Rectal smooth muscle tissue (tissue), 1 donor: ENCODE data around the gene TOR4A.
A peak's percentile ranks its signal among the peaks of the same experiment; 100 is the strongest.

Experiments
- H3K27ac ChIP-seq: one replicate; pipeline ENCODE4 v1.7.0; 2013; ENCODE audit warnings: low read depth, low read length, inconsistent platforms
- H3K27me3 ChIP-seq: one replicate; pipeline ENCODE4 v1.7.0; 2013; ENCODE audit warnings: low read length; ENCODE audit not compliant: control insufficient read depth, insufficient read depth
- H3K36me3 ChIP-seq: one replicate; pipeline ENCODE4 v1.7.0; 2013; ENCODE audit warnings: low read length; ENCODE audit not compliant: control insufficient read depth, insufficient read depth
- H3K4me1 ChIP-seq: one replicate; pipeline ENCODE4 v1.7.0; 2013; ENCODE audit warnings: low read length; ENCODE audit not compliant: control insufficient read depth, insufficient read depth
- H3K4me3 ChIP-seq: one replicate; pipeline ENCODE4 v1.7.0; 2013; ENCODE audit warnings: low read length
- H3K9ac ChIP-seq: one replicate; pipeline ENCODE4 v1.7.0; 2013; ENCODE audit warnings: low read length

TOR4A gene

GRCh38 chr9:137273611-137274320 is 3.8 kb upstream of the TOR4A start:
- Histone ChIP-seq H3K36me3 (peaks cover 22% of the 10 kb centered on the region), H3K27ac (no peak overlapping the region), H3K9ac (no peak overlapping the region), H3K4me3 (no peak overlapping the region), H3K4me1 (peaks cover 12% of the 10 kb centered on the region), H3K27me3 (no peaks in the 10 kb centered on the region)

GRCh38 chr9:137275203-137275587 is 2.3 kb upstream of the TOR4A start:
- Histone ChIP-seq H3K27me3 (no peaks in the 10 kb centered on the region), H3K4me1 (peaks cover 5% of the 10 kb centered on the region), H3K4me3 (no peak overlapping the region), H3K36me3 (peaks cover 22% of the 10 kb centered on the region), H3K27ac (no peak overlapping the region), H3K9ac (no peak overlapping the region)

- H3K4me3 ChIP-seq = no peak overlapping the region
- peaks cover 20% of the 10 kb centered on the region for H3K36me3 ChIP-seq
- no peak overlapping the region for H3K27ac ChIP-seq
- peaks cover 5% of the 10 kb centered on the region for H3K4me1 ChIP-seq
- no peaks in the 10 kb centered on the region for H3K27me3 ChIP-seq
- H3K9ac ChIP-seq = no peak overlapping the region
Measured at GRCh38 chr9:137275588-137276472, 1.7 kb upstream of the TOR4A start.

GRCh38 chr9:137276473-137277328 is 825 bp upstream of the TOR4A start:
- Histone ChIP-seq H3K36me3 (peaks cover 18% of the 10 kb centered on the region), H3K9ac (no peak overlapping the region), H3K27ac (peak overlapping the region; percentile 24), H3K4me1 (peaks cover 5% of the 10 kb centered on the region), H3K27me3 (no peaks in the 10 kb centered on the region), H3K4me3 (peak overlapping the region; percentile 72)

- Histone ChIP-seq H3K4me3 (peak overlapping the region; percentile 72), H3K36me3 (peaks cover 7% of the 10 kb centered on the region), H3K9ac (peak overlapping the region; percentile 88), H3K27me3 (no peaks in the 10 kb centered on the region), H3K27ac (no peak overlapping the region), H3K4me1 (peaks cover 5% of the 10 kb centered on the region)
Measured at GRCh38 chr9:137278061-137278701, 655 bp downstream of the TOR4A start.

- H3K27ac ChIP-seq = no peak overlapping the region
- H3K27me3 ChIP-seq = no peaks in the 10 kb centered on the region
- H3K4me1 ChIP-seq = peaks cover 5% of the 10 kb centered on the region
- H3K4me3 ChIP-seq = peak overlapping the region; percentile 72
- no peak overlapping the region for H3K9ac ChIP-seq
- H3K36me3 ChIP-seq = peaks cover 4% of the 10 kb centered on the region
Measured at GRCh38 chr9:137278721-137279711, 1.5 kb downstream of the TOR4A start.

- Histone ChIP-seq H3K27ac (no peak overlapping the region), H3K4me1 (peaks cover 5% of the 10 kb centered on the region)
Measured at GRCh38 chr9:137279741-137280473, 2.4 kb downstream of the TOR4A start.

GRCh38 chr9:137280474-137281344 is 3.2 kb downstream of the TOR4A start:
- Histone ChIP-seq H3K4me1 (peaks cover 5% of the 10 kb centered on the region), H3K9ac (no peak overlapping the region), H3K36me3 (peaks cover 3% of the 10 kb centered on the region), H3K27ac (no peak overlapping the region), H3K27me3 (no peaks in the 10 kb centered on the region), H3K4me3 (no peak overlapping the region)

More at GRCh38 chr9:137279741-137280473, 2.4 kb downstream of the TOR4A start:
- Histone ChIP-seq H3K36me3 (peaks cover 3% of the 10 kb centered on the region), H3K4me3 (no peak overlapping the region), H3K9ac (no peak overlapping the region), H3K27me3 (no peaks in the 10 kb centered on the region)

- Histone ChIP-seq H3K27ac (no peak overlapping the region), H3K4me1 (peaks cover 3% of the 10 kb centered on the region), H3K4me3 (no peak overlapping the region), H3K9ac (no peak overlapping the region), H3K27me3 (no peaks in the 10 kb centered on the region), H3K36me3 (peaks cover 3% of the 10 kb centered on the region)
Measured at GRCh38 chr9:137281345-137282116, 4.0 kb downstream of the TOR4A start.
